ENCODE results near the gene USP49. TPM values are rescaled to one million over a fixed set of nuclear protein-coding genes. Genes with fewer than 3 reads are reported as not detected.
"Not testable (repeated sequence)": the region's sequence is repeated elsewhere in the genome, so short reads cannot be mapped to it uniquely, and the experiment has no call there.

USP49 gene
- total and polyA plus RNA-seq, 10 of the 15 experiments (the other 5 are each of a cell fraction or from before 2014, with no cell fraction given) = 1.0 to 7.7 (median 4.3) TPM

- not testable (repeated sequence) for H3K4me2 ChIP-seq (ENCODE audit: control insufficient read depth, insufficient read depth)
- ChIA-PET POLR2A (interaction anchor here (1.2 kb wide), 1 partner anchor 33 kb away, joined by 3 read pairs; no protein-coding TSS in a partner anchor), CTCF (interaction anchor here (1.1 kb wide), 1 partner anchor 78 kb away, joined by 3 read pairs; no protein-coding TSS in a partner anchor)
Measured at GRCh38 chr6:41766043-41766664, 129.0 kb downstream of the USP49 start.

GRCh38 chr6:41763470-41763869, 131.7 kb downstream of the USP49 start:
- CTCF ChIA-PET = interaction anchor here (1.1 to 1.7 kb wide), 2 partner anchors 12 to 13 kb away, joined by 3 read pairs; no protein-coding TSS in a partner anchor
- no peak overlapping the region for H3K4me3 ChIP-seq
- intact Hi-C loops (cut with micrococcal nuclease; ENCODE audit: unreplicated experiment) = no loop called here
- H2AFZ ChIP-seq (ENCODE audit: control insufficient read depth, low read depth, low read length) = no peak overlapping the region
- in situ Hi-C loops (cut with MboI) = no loop called here
- no peak for FAIRE-seq
- no peaks in the 10 kb centered on the region for H3K9me3 ChIP-seq (replicated peaks; ENCODE audit: control insufficient read depth, insufficient read depth, low read length)
- RAD21 ChIA-PET (ENCODE audit: unreplicated experiment) = no interaction called here
- no peak overlapping the region for H3K9ac ChIP-seq (ENCODE audit: control insufficient read depth, insufficient read depth, low read length)
- H4K20me1 ChIP-seq (ENCODE audit: control insufficient read depth, insufficient read depth) = no peaks in the 10 kb centered on the region
- SMC1A ChIA-PET (ENCODE audit: uncharacterized antibody, unreplicated experiment) = interaction anchor here (0.6 kb wide), 1 partner anchor 14 kb away, joined by 3 read pairs; no protein-coding TSS in a partner anchor
- no peaks in the 10 kb centered on the region for H3K79me2 ChIP-seq (ENCODE audit: control insufficient read depth, insufficient read depth, low read length)
- no peaks in the 10 kb centered on the region for H3K36me3 ChIP-seq (ENCODE audit: control insufficient read depth in 2 of 2, insufficient read depth in 2 of 2, low read length in 1 of 2)
- 0% methylated on average over 2 of the region's 2 CpGs for WGBS (ENCODE audit: insufficient coverage, insufficient replicate concordance, low lambda C conversion rate, missing lambda C conversion rate)
- ATAC-seq = no peak
- no peak overlapping the region for H3K27ac ChIP-seq (ENCODE audit: control insufficient read depth, insufficient read depth)
- H3K27me3 ChIP-seq (replicated peaks in 1 of 2; ENCODE audit: control insufficient read depth in 2 of 2, insufficient read depth in 2 of 2, low read length in 1 of 2) = no peaks in the 10 kb centered on the region
- no TSS peak for BruUV-seq (replicated peaks)
- no peak overlapping the region for H3K4me2 ChIP-seq (ENCODE audit: control insufficient read depth, insufficient read depth)
- POLR2A ChIA-PET = no interaction called here
- no peak for TF ChIP-seq SKIL (IDR thresholded peaks at IDR 0.05; ENCODE audit: low read depth, poor library complexity, severe bottlenecking)
- TF ChIP-seq PAX8 (IDR thresholded peaks at IDR 0.05) = no peak
- TF ChIP-seq NBN (IDR thresholded peaks at IDR 0.05) = no peak
- no peak for TF ChIP-seq ETV6 (conservative IDR thresholded peaks at IDR 0.05 in 1 of 2, IDR thresholded peaks at IDR 0.05 in 1 of 2; ENCODE audit: borderline replicate concordance in 1 of 2, low read depth in 1 of 2)
- no peak for TF ChIP-seq NR2F1 (conservative IDR thresholded peaks at IDR 0.05)
- TF ChIP-seq TCF12 (IDR thresholded peaks at IDR 0.05; ENCODE audit: low read depth, low read length) = no peak
- peaks cover under 1% of the 10 kb centered on the region for H3K4me1 ChIP-seq (ENCODE audit: control insufficient read depth, insufficient read depth, low read length)
- no peak for DNase-seq (ENCODE audit: low read depth, low spot score)

More at GRCh38 chr6:41766043-41766664, 129.0 kb downstream of the USP49 start:
- H3K79me2 ChIP-seq (ENCODE audit: control insufficient read depth, insufficient read depth, low read length); H2AFZ ChIP-seq (ENCODE audit: control insufficient read depth, low read depth, low read length); H3K9ac ChIP-seq (ENCODE audit: control insufficient read depth, insufficient read depth, low read length); FAIRE-seq; H3K27me3 ChIP-seq (replicated peaks in 1 of 2; ENCODE audit: control insufficient read depth in 2 of 2, insufficient read depth in 2 of 2, low read length in 1 of 2); ATAC-seq; H3K9me3 ChIP-seq (replicated peaks; ENCODE audit: control insufficient read depth, insufficient read depth, low read length); BruUV-seq (replicated peaks); intact Hi-C loops (cut with micrococcal nuclease; ENCODE audit: unreplicated experiment); H3K27ac ChIP-seq (ENCODE audit: control insufficient read depth, insufficient read depth); H3K36me3 ChIP-seq (ENCODE audit: control insufficient read depth in 2 of 2, insufficient read depth in 2 of 2, low read length in 1 of 2); DNase-seq (ENCODE audit: low read depth, low spot score); H3K4me3 ChIP-seq; H3K4me1 ChIP-seq (ENCODE audit: control insufficient read depth, insufficient read depth, low read length); H4K20me1 ChIP-seq (ENCODE audit: control insufficient read depth, insufficient read depth): not testable (repeated sequence)
- RAD21 ChIA-PET (ENCODE audit: unreplicated experiment) = interaction anchor here (0.6 kb wide), 1 partner anchor 9 kb away, joined by 3 read pairs; no protein-coding TSS in a partner anchor
- WGBS (ENCODE audit: insufficient coverage, insufficient replicate concordance, low lambda C conversion rate, missing lambda C conversion rate) = 58% methylated on average over 4 of the region's 4 CpGs
- SMC1A ChIA-PET (ENCODE audit: uncharacterized antibody, unreplicated experiment) = interaction anchor here (1.5 kb wide), 1 partner anchor 57 kb away, joined by 4 read pairs; no protein-coding TSS in a partner anchor
- in situ Hi-C loops (cut with MboI) = loop anchor here (5.0 kb wide), 1 partner anchor 164 kb away; no protein-coding TSS in a partner anchor

Measured in GM12878 (cell line).